Islet precursor cell (in vitro differentiated cells): ENCODE results near the gene MAGEA3.
"Not testable (repeated sequence)": the region's sequence is repeated elsewhere in the genome, so short reads cannot be mapped to it uniquely, and the experiment has no call there.

Experiments
- DNase-seq: peaks from one replicate; pipeline ENCODE4 v3.0.0-alpha.2; 2018

Gene MAGEA3

GRCh38 chrX:152697952-152698931 is at the start of gene MAGEA3:
TSS of gene MAGEA3 (plus strand) at chrX:152698794. CDS start at chrX:152700833, 2,039 bp downstream.
- DNase-seq = not testable (repeated sequence)

- no peak for DNase-seq
Measured at GRCh38 chrX:152652060-152652459, 46.5 kb upstream of the MAGEA3 start.

- DNase-seq = no peak
Measured at GRCh38 chrX:152652467-152652866, 46.1 kb upstream of the MAGEA3 start.

GRCh38 chrX:152656087-152656486 is 42.5 kb upstream of the MAGEA3 start:
- DNase-seq = peak; percentile 21

- DNase-seq = peak; percentile 4
Measured at GRCh38 chrX:152656890-152657289, 41.7 kb upstream of the MAGEA3 start.

- DNase-seq = peak; percentile 55
Measured at GRCh38 chrX:152658302-152658701, 40.3 kb upstream of the MAGEA3 start.

GRCh38 chrX:152663086-152663485 is 35.5 kb upstream of the MAGEA3 start:
- DNase-seq = no peak

- no peak for DNase-seq
Measured at GRCh38 chrX:152674135-152674534, 24.5 kb upstream of the MAGEA3 start.

GRCh38 chrX:152674652-152675051 is 23.9 kb upstream of the MAGEA3 start:
- DNase-seq = not testable (repeated sequence)

- DNase-seq = not testable (repeated sequence)
Measured at GRCh38 chrX:152681012-152681411, 17.6 kb upstream of the MAGEA3 start.

- DNase-seq = peak; percentile 12
Measured at GRCh38 chrX:152700390-152700789, 1.8 kb downstream of the MAGEA3 start.

GRCh38 chrX:152706500-152706899 is 7.9 kb downstream of the MAGEA3 start:
- not testable (repeated sequence) for DNase-seq

- DNase-seq = not testable (repeated sequence)
Measured at GRCh38 chrX:152709173-152709572, 10.6 kb downstream of the MAGEA3 start, which contains the start of gene CSAG2. TSS of gene CSAG2 (minus strand) at chrX:152709273. CDS start at chrX:152709112, 161 bp downstream.

- DNase-seq = not testable (repeated sequence)
Measured at GRCh38 chrX:152713195-152713594, 14.6 kb downstream of the MAGEA3 start.

- not testable (repeated sequence) for DNase-seq
Measured at GRCh38 chrX:152713815-152714787, 15.5 kb downstream of the MAGEA3 start, which contains the start of gene MAGEA2B. TSS of gene MAGEA2B (plus strand) at chrX:152714628. CDS start at chrX:152717107, 2,479 bp downstream.

- DNase-seq = no peak
Measured at GRCh38 chrX:152725409-152725808, 26.8 kb downstream of the MAGEA3 start.

GRCh38 chrX:152733261-152733975 is 34.8 kb downstream of the MAGEA3 start, which contains the start of the genes CSAG1 and MAGEA12:
TSS of gene CSAG1 (minus strand) at chrX:152733721. CDS start at chrX:152732460, 1,261 bp downstream.
TSS of gene MAGEA12 (plus strand) at chrX:152733757. CDS start at chrX:152736162, 2,405 bp downstream.
- no peak for DNase-seq

- peak; percentile 35 for DNase-seq
Measured at GRCh38 chrX:152734143-152734858, 35.7 kb downstream of the MAGEA3 start.

- no peak for DNase-seq
Measured at GRCh38 chrX:152735101-152735500, 36.5 kb downstream of the MAGEA3 start.

GRCh38 chrX:152735860-152736511 is 37.4 kb downstream of the MAGEA3 start:
- peak; percentile 30 for DNase-seq

GRCh38 chrX:152736528-152736927 is 37.9 kb downstream of the MAGEA3 start:
- DNase-seq = not testable (repeated sequence)
